Keratinocyte (primary cell): Measurements from ENCODE around the gene ZBTB20. TPM values are rescaled to one million over a fixed set of nuclear protein-coding genes. Genes with fewer than 3 reads are reported as not detected.

ENCODE experiments used
- DNase-seq: peaks from one replicate; pipeline ENCODE4 v3.0.0-alpha.2; 2011; ENCODE audit warnings: low read depth, missing footprints, low spot score
- FAIRE-seq: peaks from 2 replicates; lab custom pipeline; 2011; peaks lifted over from hg19 to GRCh38; lab: Jason Lieb, UNC
- H2AFZ ChIP-seq: 2 replicates; pipeline ENCODE4 v1.6.0; 2012; ENCODE audit warnings: low read length, control low read depth, inconsistent platforms; ENCODE audit not compliant: control insufficient read depth
- H3K27ac ChIP-seq: 2 replicates; pipeline ENCODE4 v1.5.1; 2011; ENCODE audit warnings: low read length; ENCODE audit not compliant: control insufficient read depth, insufficient read depth
- H3K27me3 ChIP-seq: 3 replicates; pipeline ENCODE4 v1.6.0; 2011; ENCODE audit warnings: low read length; ENCODE audit not compliant: control insufficient read depth, insufficient read depth; ENCODE audit errors: extremely low read depth
- H3K36me3 ChIP-seq, 2 experiments: 2 replicates in 1 of 2; 3 replicates in 1 of 2; pipeline ENCODE4 v1.5.1; 2011; ENCODE audit warnings: low read length in 2 of 2, mild to moderate bottlenecking in 1 of 2; ENCODE audit not compliant: control insufficient read depth in 2 of 2, insufficient read depth in 2 of 2; ENCODE audit errors: extremely low read depth in 1 of 2
- H3K4me1 ChIP-seq: 3 replicates; pipeline ENCODE4 v1.5.1; 2011; ENCODE audit warnings: low read length; ENCODE audit not compliant: control insufficient read depth, insufficient read depth; ENCODE audit errors: extremely low read depth
- H3K4me2 ChIP-seq: 3 replicates; pipeline ENCODE4 v1.6.0; 2011; ENCODE audit warnings: low read depth, low read length; ENCODE audit not compliant: control insufficient read depth, insufficient read depth; ENCODE audit errors: extremely low read depth
- H3K4me3 ChIP-seq, 3 experiments: fragments of 200-600 bp in 1 of 3; sonication (generic) in 1 of 3; 2 replicates in 2 of 3; 3 replicates in 1 of 3; pipeline ENCODE4 v1.5.1; 2011 to 2016; ENCODE audit warnings: low read length in 3 of 3, mild to moderate bottlenecking in 3 of 3, control low read depth in 2 of 3, inconsistent platforms in 1 of 3, low read depth in 1 of 3, mixed read lengths in 1 of 3, mixed run types in 1 of 3, moderate library complexity in 1 of 3; ENCODE audit not compliant: control insufficient read depth in 2 of 3, insufficient read depth in 2 of 3; ENCODE audit errors: extremely low read depth in 1 of 3
- H3K79me2 ChIP-seq: 2 replicates; pipeline ENCODE4 v1.6.0; 2012; ENCODE audit warnings: low read length; ENCODE audit not compliant: control insufficient read depth, insufficient read depth
- H3K9ac ChIP-seq: 3 replicates; pipeline ENCODE4 v1.6.0; 2011; ENCODE audit warnings: low read length; ENCODE audit not compliant: control insufficient read depth, insufficient read depth; ENCODE audit errors: extremely low read depth
- H3K9me1 ChIP-seq: 3 replicates; pipeline ENCODE4 v1.6.0; 2011; ENCODE audit warnings: low read length; ENCODE audit not compliant: control insufficient read depth, insufficient read depth; ENCODE audit errors: extremely low read depth
- H3K9me3 ChIP-seq: 2 replicates; pipeline ENCODE4 v1.5.1; 2012; ENCODE audit warnings: low read depth, low read length; ENCODE audit not compliant: control insufficient read depth
- H4K20me1 ChIP-seq: 3 replicates; pipeline ENCODE4 v1.6.0; 2011; ENCODE audit warnings: low read length; ENCODE audit not compliant: control insufficient read depth, insufficient read depth; ENCODE audit errors: extremely low read depth
- CTCF ChIP-seq, 3 experiments: IDR thresholded peaks in 1 of 3; conservative IDR thresholded peaks in 1 of 3; optimal IDR thresholded peaks in 1 of 3; 2 replicates in 2 of 3; 3 replicates in 1 of 3; pipeline versions ENCODE3 to v1.5.1; 2011; ENCODE audit warnings: low read length in 3 of 3, mild to moderate bottlenecking in 3 of 3, moderate library complexity in 2 of 3, control low read depth in 1 of 3, inconsistent platforms in 1 of 3; ENCODE audit not compliant: insufficient read depth in 2 of 3; ENCODE audit errors: extremely low read depth in 1 of 3
- EZH2 ChIP-seq: IDR thresholded peaks from one replicate; pipeline ENCODE4 v1.6.1; 2012; ENCODE audit warnings: inconsistent platforms, mild to moderate bottlenecking, low read length, moderate library complexity
- dilution Hi-C: fragments of 300-500 bp; cut with MboI; formaldehyde crosslinking; loops from one replicate; pipeline ENCODE4 v1.7.0; 2020; ENCODE audit warnings: low sequenced_read_pairs; ENCODE audit not compliant: extremely low pct_ligation_motif_present
- polyA plus RNA-seq, 5 experiments: library from polyadenylated mRNA; depleted of rRNA in 3 of 5; stranded (reverse) in 3 of 5; stranded (forward) in 1 of 5; unstranded in 1 of 5; fragments of >200 nt; gene quantifications; 1 replicate in 1 of 5; 2 replicates in 3 of 5; 3 replicates in 1 of 5; pipeline versions ENCODE4 v1.2.1 to v1.2.3, GENCODE V29; 2011 to 2012; ENCODE audit warnings: missing spikeins in 2 of 5, low read depth in 1 of 5, low replicate concordance in 1 of 5

Gene ZBTB20
- polyA plus RNA-seq, 1 donor (not counting 4 experiments of a cell fraction or from before 2014, with no cell fraction given) = 0.52 TPM

GRCh38 chr3:115120597-115120996, 26.5 kb downstream of the ZBTB20 start:
- Histone ChIP-seq H3K4me2 (no peak overlapping the region), H3K9me3 (no peaks in the 10 kb centered on the region)

DNA sequence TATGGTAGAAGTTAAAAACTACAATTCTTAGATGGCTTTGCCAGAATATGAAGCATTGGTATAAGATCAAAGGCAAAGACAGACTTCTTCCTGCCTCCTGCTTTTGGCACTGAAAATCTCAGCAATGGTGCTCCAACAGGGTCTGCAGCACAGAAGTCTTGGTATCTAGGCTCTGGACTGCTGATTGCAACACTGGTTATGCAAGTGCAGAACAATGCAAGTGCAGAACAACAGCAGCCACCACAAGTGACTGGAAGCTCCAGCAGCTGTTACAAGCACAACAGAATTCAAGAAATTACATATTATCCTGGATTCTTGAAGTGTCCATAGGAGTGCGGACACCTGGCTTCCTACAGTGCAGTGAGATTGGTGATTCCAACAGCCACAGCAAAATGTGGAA, 33.7 kb downstream of the ZBTB20 start:
- no peak for DNase-seq
- FAIRE-seq = no peak
- H3K4me1 ChIP-seq = no peaks in the 10 kb centered on the region

More at GRCh38 chr3:115120597-115120996, 26.5 kb downstream of the ZBTB20 start:
- Histone ChIP-seq H3K79me2 (no peaks in the 10 kb centered on the region), H3K36me3 (no peaks in the 10 kb centered on the region), H3K4me3 (no peak overlapping the region), H3K27ac (no peak overlapping the region), H2AFZ (no peak overlapping the region), H4K20me1 (no peaks in the 10 kb centered on the region), H3K9ac (no peak overlapping the region), H3K27me3 (no peaks in the 10 kb centered on the region), H3K4me1 (no peaks in the 10 kb centered on the region), H3K9me1 (no peaks in the 10 kb centered on the region)
- TF ChIP-seq CTCF (optimal IDR thresholded peaks at IDR 0.05 in 1 of 3, IDR thresholded peaks at IDR 0.05 in 1 of 3, conservative IDR thresholded peaks at IDR 0.05 in 1 of 3; ENCODE audit: extremely low read depth in 1 of 3, insufficient read depth in 2 of 3, low read length in 3 of 3) (no peak), EZH2 (no peak)
- dilution Hi-C loops = no loop called here
- DNase-seq = no peak
- no peak for FAIRE-seq

More for the DNA sequence above, 33.7 kb downstream of the ZBTB20 start:
- no peak for TF ChIP-seq EZH2
- no peak for TF ChIP-seq CTCF (optimal IDR thresholded peaks at IDR 0.05 in 1 of 3, IDR thresholded peaks at IDR 0.05 in 1 of 3, conservative IDR thresholded peaks at IDR 0.05 in 1 of 3; ENCODE audit: extremely low read depth in 1 of 3, insufficient read depth in 2 of 3, low read length in 3 of 3)
- Histone ChIP-seq H3K4me2 (no peak overlapping the region), H3K9me3 (no peaks in the 10 kb centered on the region), H3K27me3 (no peaks in the 10 kb centered on the region), H3K27ac (no peak overlapping the region), H3K9ac (no peak overlapping the region), H3K36me3 (no peaks in the 10 kb centered on the region), H2AFZ (no peak overlapping the region), H3K79me2 (no peaks in the 10 kb centered on the region), H3K4me3 (no peak overlapping the region), H3K9me1 (no peaks in the 10 kb centered on the region), H4K20me1 (no peaks in the 10 kb centered on the region)
- dilution Hi-C loops = no loop called here
